Suppressor macrophage treated with lipopolysaccharide for 1 hour (primary cell): ENCODE data around the gene PPL.

ENCODE experiments used
- DNase-seq, 3 donors: peaks; one replicate each; pipeline ENCODE4 v3.0.0-alpha.2; 2020 to 2022

PPL gene

DNA sequence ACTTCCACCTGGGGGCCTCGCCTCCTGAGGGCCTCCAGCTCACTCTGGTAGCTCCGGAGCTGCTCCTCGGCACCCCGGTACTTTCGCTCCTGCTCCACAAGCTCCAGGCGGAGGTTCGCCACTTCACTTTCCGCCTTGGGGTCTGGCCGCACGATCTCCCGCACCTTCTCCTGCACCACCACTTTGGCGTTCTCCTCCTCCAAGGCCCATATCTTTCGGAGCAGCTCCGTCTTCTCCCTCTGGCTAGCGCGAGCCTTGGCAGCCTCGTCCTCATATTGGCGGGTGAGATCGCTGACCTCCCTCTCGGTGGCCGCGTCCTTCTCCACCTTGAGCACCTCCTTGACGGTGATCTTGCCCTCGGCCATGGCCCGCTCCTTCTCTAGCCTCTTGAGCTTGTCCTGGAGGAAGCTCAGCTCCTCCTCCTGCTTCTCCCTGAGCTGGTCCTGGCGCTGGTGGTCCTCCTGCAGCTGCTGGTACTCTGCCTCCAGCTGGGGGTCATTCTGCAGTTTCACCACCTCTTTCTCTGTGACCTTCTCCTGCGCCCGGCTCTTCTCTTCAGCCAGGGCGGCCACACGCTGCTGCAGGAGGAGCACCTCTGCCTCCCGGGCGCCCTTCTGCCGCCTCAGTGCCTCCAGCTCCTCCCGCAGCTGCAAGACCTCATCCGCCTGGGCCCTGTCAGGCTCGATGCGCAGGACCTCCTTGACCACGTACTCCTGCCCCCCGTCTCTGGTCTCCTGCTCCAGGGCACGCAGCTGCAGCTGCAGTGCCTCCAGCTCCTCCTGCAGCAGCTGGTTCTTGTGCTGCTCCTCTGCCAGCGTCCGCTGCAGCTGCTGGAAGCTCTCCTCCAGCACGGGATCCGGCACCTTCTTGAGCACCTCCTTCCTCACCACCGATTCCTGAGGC is 51.7 kb downstream of the PPL start:
- DNase-seq = no peak

DNA sequence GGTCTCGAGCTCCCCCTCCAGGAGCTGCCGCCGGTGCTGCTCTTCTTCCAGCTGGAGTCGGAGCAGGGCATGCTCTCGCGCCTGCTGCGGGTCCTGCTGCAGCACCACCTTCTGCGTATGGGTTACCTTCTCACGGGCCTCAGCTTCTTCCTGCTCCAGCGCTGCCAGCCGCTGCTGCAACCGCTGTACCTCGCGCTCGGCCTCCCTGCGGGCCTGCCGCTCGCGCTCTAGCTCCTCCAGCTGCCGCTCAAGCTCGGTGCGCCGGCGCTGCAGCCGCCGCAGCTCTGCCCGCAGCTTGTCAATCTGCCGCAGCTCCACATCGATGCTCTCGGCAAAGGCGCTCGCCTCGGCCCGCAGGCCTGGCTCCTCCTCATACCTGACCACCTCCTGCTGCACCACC is 52.7 kb downstream of the PPL start:
- no peak for DNase-seq

DNA sequence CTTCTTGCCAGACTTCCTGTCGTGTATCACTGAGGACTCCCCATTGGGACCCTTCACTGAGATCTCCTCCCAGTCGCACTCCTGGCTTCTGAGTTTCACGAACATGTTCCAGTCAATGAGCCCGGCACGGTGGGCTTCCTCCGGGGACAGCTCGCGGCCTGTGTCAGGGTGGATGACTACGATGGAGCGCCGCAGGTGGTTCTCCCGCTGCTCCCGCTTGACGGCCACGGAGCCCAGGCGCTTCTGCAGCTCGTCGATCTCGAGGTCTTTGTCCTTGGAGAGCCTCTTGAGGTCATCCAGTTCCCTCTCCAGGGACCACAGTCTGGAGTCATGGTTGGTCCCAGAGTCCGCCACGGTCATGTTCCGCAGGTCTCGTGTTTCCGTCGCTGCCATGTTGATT is 53.4 kb downstream of the PPL start:
- DNase-seq = no peak

DNA sequence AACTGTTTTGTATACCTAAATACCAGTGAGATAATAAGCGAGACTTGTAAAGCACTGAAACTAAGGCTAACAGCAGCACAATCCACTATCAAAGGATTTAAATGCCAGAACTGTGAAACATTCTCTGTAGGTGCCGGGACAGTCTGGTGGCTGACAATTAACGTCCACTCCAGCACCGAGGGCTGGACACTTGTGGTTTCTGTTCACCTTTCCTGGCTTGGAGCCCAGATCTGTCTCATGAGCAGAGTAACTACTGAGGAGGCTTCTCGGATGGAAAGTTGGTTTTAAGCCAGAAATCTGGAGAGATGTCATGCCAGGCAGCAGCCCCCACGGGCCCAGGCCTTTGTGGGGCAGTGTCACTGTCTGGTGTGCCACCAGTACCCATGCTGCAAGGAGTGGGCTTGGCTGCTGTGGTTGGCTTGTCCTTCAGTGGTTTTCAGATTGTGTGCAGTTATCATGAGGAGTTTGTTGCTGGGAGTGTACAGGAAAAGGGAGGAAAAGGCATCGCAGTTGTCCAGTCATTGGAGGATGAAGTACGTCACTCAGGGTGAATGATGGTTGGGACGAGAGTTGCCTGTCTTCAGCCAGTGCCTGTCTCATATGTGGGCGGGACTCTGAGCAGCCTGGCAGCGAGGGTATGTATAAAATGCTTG is 54.2 kb downstream of the PPL start:
- DNase-seq = no peak

DNA sequence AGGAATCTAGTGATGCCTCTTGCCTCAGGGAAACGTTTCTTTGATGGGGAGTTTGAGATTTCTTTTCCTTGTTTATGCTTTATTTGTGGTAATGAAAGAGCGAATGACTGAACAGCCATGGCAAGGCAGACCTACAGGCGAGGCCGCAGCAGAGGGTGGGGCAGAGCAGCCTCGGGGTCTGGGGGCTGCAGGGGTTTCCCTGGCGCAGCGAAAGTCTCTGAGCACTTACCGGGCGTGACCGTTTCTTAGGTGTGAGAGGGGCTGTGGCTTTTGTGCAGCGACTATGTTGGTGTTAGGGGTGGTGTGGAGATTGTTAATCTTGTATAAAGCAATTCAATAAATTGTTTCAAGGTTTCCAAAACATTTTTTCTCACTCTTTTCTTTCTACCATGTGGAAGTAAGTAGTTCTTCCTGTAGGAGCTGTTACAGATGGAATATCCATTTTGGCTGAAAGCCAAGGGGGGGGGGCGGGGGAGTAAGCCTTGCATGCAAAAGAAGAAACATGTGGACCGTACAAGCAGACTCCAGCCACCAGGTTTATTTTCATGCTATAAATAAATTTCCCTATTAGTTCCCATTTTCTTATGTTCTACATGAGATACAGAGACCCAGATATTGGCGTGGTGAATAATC is 54.8 kb downstream of the PPL start:
- no peak for DNase-seq

DNA sequence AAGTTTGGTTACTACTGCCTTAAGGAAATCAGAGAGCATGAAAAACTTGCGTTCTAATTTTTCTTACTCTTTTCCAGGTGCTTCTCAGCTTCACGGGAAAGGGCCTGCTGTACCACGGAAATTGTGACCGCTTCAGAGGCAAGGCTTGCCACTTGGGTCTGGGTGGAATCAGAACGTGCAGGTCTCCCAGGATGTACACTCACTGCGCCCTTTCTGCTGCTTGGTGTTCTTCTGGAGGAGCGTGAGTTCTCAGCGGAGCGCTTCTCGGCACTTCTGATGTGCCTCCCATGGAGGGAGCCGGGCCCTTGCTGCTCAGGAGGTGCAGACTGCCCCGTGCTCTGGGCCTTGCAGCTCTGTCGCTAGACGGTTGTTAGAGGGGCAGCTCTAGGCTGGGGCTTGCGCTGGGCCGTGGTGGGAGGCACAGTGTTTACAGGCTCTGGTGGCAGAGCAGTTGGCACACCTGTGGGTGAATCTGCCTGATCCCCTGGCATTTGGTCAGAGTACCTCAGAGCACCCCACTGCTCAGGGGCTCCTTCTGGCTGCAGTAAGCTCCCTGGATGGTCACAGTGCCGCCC is 56.9 kb downstream of the PPL start:
- no peak for DNase-seq

DNA sequence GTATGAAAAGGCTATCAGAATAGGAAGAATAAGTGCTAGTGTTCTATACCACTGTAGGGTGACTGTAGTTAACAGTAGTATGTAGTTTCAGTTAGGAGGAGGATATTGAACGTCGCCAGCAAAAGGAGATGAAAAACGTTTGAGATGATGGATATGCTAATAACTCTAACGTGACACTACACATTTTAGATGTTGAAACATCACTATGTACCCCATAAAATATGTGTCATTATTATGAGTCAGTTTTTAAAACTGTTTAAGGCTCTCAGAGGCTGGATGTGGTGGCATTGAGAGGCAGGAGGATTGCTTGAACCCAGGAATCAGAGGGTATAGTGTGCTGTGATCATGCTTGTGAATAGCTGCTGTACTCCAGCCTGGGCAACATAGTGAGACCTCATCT is 57.9 kb downstream of the PPL start:
- DNase-seq = no peak

DNA sequence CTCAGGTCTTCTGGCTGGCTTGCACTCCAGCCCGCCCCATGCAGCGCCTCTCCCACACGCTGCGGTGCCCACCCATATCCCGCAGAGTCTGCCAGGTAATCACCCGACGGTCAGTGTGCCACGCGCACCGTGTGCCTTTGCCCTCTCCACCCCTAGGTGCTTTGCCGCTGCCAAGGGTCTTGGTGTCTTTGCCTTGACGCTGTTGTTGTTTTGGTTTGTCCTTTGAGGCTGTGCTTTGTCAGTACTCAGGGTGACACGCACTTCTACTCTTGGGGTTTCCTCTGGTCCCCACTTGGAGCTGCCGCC is 59.6 kb downstream of the PPL start:
- no peak for DNase-seq

DNA sequence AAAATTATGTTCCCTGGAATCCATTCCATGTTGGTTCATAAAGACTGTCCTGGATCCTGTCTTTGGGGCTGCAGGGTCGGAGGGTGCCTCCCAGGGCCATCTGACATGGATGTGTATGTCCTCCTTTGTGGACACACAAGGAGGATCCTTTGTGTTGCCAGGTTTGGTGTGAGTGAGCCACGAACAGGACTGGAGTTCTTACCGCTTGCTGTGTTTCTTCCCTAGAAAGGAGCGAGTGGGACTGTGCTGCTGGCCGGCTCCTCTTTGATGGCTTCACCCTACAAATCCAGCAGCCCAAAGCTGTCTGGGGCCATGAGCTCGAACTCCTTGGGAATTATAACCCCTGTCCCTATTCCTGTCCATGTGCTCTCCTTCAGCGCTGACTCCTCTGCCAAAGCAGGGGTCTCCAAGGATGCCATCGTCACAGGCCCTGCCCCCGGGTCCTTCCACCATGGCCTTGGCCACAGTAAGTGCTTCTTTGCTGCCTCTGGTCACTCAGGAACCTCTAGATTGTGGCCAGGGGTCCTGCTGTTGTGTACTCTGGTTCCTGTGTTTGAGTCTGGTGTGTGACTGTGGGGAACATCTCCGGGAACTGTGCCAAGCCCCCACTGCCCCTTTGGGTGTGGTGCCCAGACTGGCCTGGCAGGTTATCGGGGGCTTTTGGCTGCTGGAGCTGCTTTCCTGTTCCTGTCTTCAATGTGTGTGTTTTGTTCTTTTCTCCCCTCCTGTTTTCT is 60.1 kb downstream of the PPL start:
- DNase-seq = no peak

DNA sequence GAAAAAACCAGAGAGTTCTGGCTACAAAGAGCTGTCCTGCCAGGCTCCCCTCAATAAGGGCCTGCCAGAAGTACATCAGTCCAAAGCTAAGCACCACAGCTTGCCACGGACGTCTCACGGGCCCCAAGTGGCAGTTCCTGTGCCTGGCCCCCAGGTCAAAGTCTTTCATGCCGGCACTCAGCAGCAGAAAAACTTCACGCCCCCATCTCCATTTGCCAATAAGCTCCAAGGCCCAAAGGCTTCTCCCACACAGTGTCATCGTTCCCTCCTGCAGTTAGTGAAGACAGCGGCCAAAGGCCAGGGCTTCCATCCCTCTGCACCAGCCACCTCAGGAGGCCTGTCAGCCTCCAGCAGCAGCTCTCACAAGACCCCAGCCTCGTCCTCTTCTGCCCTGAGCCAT is 62.3 kb downstream of the PPL start:
- no peak for DNase-seq

DNA sequence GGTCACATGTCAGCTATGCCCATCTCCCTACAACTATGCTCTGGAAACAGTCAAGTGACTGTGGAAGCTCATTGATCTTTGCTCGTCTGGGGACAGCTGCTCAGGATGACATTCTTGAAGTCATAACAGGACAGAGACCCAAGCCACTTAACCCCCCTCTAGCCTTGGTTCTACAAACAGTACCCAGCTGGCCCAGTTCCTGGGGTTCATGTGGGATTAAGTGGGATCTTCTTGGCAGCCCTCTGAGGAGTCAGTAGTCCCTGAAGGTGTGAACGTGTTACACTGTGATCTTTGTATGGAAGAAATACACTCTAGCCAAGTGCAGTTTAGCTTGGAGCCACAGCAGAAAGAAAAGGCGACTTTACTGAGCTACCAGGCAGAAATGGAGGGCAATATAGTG is 63.9 kb downstream of the PPL start:
- no peak for DNase-seq

DNA sequence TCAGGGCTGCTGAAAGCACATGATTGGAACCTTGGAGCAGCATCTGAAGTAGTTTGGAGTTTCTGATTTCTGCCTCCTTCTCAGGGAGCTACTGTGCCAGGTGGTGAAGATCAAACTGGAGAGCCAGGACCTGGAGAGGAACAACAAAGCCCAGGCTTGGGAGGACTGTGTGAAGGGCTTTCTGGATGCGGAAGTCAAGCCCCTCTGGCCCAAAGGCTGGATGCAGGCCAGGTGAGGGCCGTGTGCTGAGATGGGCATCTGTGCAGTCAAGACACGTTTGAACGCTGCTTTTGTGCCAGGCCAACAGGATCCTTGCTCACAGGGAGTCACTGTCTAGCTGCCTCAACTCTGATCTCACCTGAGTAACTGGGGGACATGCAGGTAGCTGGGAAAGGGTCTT is 65.9 kb downstream of the PPL start:
- DNase-seq = no peak

DNA sequence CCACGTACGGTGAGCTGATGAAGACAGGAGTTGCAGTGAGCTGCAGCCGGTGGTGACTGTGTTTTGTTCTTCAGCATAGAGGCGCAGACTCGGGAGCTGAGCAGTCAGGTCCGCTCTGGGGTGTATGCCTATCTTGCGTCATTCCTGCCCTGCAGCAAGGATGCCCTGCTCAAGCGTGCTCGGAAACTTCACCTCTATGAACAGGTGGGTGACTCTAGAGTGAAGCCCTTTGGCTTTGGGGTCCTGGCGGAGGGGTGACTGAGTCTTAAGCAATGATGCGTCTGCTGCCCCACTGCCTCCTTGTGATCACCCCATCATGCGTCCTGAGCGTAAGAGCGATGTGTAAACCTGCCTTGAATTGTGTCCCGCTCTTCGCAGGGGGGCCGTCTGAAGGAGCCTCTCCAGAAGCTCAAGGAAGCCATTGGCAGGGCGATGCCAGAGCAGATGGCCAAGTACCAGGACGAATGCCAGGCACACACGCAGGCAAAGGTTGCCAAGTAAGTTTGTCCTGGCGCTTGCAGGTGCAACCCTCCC is 66.7 kb downstream of the PPL start:
- DNase-seq = no peak

DNA sequence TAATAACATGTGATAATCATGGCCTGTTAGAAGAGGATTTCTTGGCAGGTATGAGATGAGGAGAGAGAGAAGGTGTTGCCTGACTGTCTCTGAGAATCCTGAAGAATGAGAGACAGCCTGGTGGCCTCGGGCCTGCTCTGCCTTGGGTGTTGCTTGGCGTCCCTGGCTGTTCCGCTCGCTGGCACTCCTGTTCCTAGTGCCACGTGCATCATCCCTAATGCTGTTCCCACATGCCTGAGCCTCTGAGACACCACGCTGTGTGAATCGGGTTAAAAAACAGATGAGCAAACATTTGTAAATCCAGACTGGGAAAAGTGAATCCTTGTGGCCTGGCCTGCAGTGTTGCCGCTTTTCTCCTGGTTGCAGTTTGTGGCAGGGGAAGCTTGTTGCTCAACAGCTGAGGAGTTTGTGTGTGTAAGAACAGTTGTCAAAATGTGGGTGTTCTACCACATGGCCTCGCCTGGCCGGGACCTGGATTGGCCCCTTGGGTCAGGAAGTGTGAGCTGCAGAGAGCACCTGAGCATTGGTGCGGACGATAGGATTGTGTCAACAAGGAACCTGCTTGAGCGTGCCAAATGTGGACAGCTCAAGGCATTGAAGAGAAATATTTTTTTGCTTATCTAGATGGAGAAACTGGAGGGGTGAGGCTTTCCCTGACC is 67.7 kb downstream of the PPL start:
- no peak for DNase-seq

DNA sequence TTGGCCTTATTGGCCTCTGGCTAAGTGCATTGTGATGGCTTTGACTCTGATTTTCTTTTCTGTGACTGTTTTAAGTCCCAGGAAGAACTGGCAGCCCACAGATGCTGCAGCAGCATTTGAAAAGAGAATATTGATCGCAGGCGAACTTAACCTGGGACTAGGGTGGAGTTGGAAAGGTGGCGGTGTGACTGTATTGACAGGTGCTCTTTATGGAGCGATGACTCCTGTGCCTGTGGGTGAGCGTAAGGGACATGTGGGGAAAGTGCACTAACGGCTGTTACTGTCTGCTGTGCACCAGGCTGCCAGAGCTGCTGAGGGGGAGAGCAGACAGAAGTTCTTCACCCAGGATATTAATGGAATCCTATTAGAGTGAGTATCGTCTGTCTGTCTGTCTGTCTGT is 68.4 kb downstream of the PPL start:
- no peak for DNase-seq

DNA sequence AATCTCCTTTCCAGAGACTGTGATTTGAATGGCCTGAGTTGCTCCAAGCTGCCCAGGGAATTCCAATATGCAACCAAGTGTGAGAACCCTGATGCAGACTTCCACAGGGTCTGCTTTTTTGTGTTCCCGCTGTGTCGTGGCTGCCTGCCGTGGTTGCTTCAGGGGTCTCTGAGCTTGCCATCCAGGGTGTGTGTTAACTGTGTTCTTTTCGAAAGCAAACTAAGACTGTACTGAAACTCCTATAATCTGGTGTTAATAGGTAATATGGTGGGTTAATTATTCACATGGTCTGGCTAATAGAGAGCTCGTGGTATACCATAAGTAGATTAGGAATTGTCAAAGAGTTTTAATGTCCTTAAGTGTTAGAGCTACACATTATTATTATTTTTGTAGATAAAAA is 68.9 kb downstream of the PPL start:
- DNase-seq = no peak

DNA sequence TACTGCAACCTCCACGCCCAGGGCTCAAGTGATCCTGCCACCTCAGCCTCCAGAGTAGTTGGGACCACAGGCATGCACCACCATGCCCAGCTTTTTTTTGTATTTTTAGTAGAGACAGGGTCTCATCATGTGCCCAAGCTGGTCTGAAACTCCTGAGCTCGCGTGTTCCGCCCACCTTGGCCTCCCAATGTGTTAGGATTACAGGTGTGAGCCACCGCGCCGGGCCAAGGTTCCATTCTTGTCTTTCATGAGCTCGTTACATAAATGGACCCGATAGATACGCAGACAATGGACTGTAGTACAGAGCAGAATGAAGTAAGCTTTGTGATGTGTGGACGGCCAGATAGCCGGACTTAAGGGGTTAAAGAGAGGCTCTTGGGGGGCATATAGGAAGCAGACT is 70.4 kb downstream of the PPL start:
- DNase-seq = no peak

DNA sequence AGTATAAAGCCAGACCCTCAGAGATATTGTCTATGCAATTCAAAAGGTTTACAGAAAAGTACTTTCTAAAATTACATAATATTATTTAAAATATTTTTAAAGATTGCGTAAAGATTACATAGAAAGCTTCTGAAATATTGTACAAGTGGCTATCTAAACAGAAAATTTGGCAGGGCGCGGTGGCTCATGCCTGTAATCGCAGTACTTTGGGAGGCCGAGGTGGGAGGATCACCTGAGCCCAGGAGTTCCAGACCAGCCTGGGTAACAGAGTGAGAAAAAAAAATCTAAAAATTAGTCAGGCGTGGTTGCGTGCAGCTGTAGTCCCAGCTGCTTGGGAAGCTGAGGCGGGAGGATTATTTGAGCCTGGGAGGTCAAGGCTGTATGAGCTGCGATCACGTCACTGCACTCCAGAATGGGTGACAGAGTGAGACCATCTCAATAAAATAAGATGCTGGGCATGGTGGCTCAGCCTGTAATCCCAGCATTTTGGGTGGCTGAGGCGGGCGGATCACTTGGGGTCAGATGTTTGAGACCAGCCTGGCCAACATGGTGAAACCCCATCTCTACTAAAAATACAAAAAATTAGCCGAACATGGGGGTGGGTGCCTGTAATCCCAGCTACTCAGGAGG is 71.6 kb downstream of the PPL start:
- no peak for DNase-seq

DNA sequence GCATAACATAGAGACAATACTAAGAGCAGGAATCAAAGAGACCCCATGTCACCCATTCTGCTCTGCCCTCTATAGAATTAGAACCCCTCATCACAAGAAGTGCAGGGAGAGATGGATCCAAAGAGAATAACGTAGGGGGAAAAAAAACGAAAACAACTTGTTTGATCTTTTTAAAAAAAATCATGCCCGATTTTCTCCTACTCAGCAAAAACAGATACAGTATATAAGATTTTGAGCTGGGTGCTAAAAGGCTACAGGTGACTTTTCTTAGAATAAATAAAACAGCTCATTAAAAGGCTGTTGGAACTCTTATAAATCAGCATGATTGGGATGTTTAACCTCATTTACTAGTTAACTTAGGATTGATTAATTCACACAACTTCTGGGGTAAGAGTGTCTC is 72.2 kb downstream of the PPL start:
- no peak for DNase-seq

DNA sequence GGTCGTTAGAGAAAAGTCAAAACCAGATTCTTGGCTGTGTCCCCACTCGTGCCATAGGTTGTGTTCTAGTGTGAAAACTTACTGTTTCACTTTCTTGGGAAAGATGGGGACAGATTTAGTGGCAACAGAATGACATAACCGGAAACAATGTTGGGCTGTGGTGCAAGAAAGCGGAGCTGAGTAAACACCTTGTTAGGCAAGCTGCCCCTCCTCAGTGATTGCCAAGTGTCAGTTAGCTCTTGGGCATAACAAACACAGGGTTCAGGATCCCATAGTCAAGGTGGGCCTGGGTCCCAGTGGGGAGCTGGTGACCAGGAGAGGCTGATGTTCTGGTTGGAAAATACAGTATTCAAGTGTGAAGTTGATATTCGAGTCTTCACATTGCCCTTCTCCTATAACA is 74.3 kb downstream of the PPL start:
- peak in 2 of 3 donors; percentile 7 to 8 for DNase-seq

DNA sequence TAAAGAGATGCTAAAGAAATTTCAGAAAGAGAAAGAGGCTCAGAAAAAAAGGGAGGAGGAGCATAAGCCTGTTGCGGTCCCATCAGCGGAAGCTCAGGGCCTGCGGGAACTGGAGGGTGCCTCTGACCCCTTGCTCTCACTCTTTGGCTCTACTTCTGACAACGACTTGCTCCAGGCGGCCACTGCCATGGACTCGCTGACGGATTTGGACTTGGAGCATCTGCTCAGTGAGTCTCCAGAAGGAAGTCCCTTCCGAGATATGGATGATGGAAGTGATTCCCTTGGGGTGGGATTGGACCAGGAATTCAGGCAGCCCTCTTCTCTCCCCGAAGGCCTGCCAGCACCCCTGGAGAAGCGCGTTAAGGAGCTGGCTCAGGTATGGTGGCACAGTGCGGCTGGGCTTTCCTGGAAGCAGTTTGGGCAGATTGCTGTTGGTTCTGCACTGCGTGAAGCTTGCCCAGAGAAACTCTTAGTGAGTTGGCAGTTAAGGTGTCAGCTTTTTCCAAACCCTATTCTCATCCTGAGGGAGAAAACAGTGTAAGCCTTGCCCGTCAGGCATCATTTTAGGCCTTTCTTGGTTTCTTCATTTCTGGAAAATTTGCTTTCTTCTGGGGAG is 76.1 kb downstream of the PPL start:
- DNase-seq = no peak

DNA sequence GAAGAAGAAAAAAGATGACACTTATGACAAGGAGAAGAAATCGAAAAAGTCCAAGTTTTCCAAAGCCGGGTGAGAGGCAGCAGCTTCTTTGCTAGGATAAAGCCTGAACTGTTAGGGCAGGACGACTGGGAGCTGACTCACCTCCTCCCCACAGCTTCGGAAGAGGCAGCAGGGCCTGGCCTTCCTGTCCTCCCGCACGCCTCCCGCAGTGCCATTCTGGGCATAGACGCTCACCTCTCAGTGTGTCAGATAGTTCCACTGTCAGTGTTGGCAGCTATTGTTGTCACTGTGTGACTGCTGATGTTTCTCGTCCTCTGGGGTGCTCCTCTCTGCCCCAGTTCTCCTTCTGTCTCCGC is 77.1 kb downstream of the PPL start:
- no peak for DNase-seq
